H1 (cell line): Measurements from ENCODE around the gene HSD11B1. TPM values are rescaled to one million over a fixed set of nuclear protein-coding genes. Genes with fewer than 3 reads are reported as not detected.

Experiments used
- CTCF ChIA-PET: fragments of 300-600 bp; sonication (Branson Sonifier 250); formaldehyde crosslinking; loops from one replicate; lab custom pipeline; 2021; ENCODE audit not compliant: partially characterized antibody; lab: Charles Lee
- POLR2A ChIA-PET: fragments of 300-600 bp; sonication (Branson Sonifier 250); formaldehyde crosslinking; loops from one replicate; lab custom pipeline; 2021; ENCODE audit warnings: inconsistent platforms; ENCODE audit not compliant: partially characterized antibody; lab: Charles Lee
- DNase-seq, 2 experiments: peaks; one replicate each; pipeline versions ENCODE4 v3.0.0 to v3.0.0-alpha.2; 2010 to 2022; ENCODE audit warnings: low spot score in 2 of 2, low read depth in 1 of 2, mixed read lengths in 1 of 2
- FAIRE-seq: peaks from 2 replicates; lab custom pipeline; 2011; peaks lifted over from hg19 to GRCh38; lab: Jason Lieb, UNC
- H2AFZ ChIP-seq: 2 replicates; pipeline ENCODE4 v1.8.1; 2012; ENCODE audit warnings: low read length, inconsistent platforms
- H2AK5ac ChIP-seq: 2 replicates; pipeline ENCODE4 v1.6.1; 2013; ENCODE audit warnings: low read depth, low read length
- H2BK120ac ChIP-seq: replicated peaks from 2 replicates; pipeline ENCODE3; 2013; ENCODE audit warnings: low read depth, low read length, inconsistent platforms
- H2BK12ac ChIP-seq: 2 replicates; pipeline ENCODE4 v1.6.1; 2013; ENCODE audit warnings: low read depth, low read length
- H2BK15ac ChIP-seq: 2 replicates; pipeline ENCODE4 v1.6.1; 2013; ENCODE audit warnings: low read length
- H2BK20ac ChIP-seq: 2 replicates; pipeline ENCODE4 v1.6.1; 2013; ENCODE audit warnings: low read length
- H2BK5ac ChIP-seq: 2 replicates; pipeline ENCODE4 v1.6.1; 2013; ENCODE audit warnings: low read depth, low read length
- H3K14ac ChIP-seq: 2 replicates; pipeline ENCODE4 v1.6.1; 2013; ENCODE audit warnings: inconsistent platforms; ENCODE audit not compliant: insufficient read length
- H3K18ac ChIP-seq: 2 replicates; pipeline ENCODE4 v1.6.1; 2013; ENCODE audit warnings: low read length; ENCODE audit errors: extremely low read depth
- H3K23ac ChIP-seq: 2 replicates; pipeline ENCODE4 v1.6.1; 2013; ENCODE audit warnings: inconsistent platforms; ENCODE audit not compliant: insufficient read length
- H3K23me2 ChIP-seq: 2 replicates; pipeline ENCODE4 v1.6.1; 2013; ENCODE audit warnings: low read depth, low read length
- H3K27ac ChIP-seq: 2 replicates; pipeline ENCODE4 v1.6.1; 2011; ENCODE audit warnings: low read depth, low read length, inconsistent platforms
- H3K27me3 ChIP-seq, 4 experiments: replicated peaks in 1 of 4; 1 replicate in 1 of 4; 2 replicates in 3 of 4; pipeline versions ENCODE4 v1.6.1 to v1.8.1; 2011 to 2013; ENCODE audit warnings: low read length in 3 of 4, mild to moderate bottlenecking in 3 of 4, inconsistent platforms in 2 of 4, mixed read lengths in 2 of 4, moderate library complexity in 1 of 4; ENCODE audit not compliant: control insufficient read depth in 3 of 4, insufficient read depth in 3 of 4; ENCODE audit errors: extremely low read depth in 1 of 4
- H3K36me3 ChIP-seq, 4 experiments: 2 replicates each; pipeline versions ENCODE4 v1.6.1 to v1.8.1; 2011 to 2013; ENCODE audit warnings: mild to moderate bottlenecking in 4 of 4, low read length in 3 of 4, moderate library complexity in 2 of 4, control low read depth in 1 of 4, inconsistent platforms in 1 of 4; ENCODE audit not compliant: insufficient read depth in 4 of 4, control insufficient read depth in 2 of 4
- H3K4ac ChIP-seq: replicated peaks from 2 replicates; pipeline ENCODE3; 2013; ENCODE audit warnings: low read length, low read depth, mixed read lengths, inconsistent platforms; ENCODE audit not compliant: insufficient read length
- H3K4me1 ChIP-seq, 4 experiments: replicated peaks in 1 of 4; 1 replicate in 1 of 4; 2 replicates in 3 of 4; pipeline versions ENCODE4 v1.6.1 to v1.8.1; 2011 to 2013; ENCODE audit warnings: low read length in 3 of 4, inconsistent platforms in 2 of 4, mixed read lengths in 1 of 4; ENCODE audit not compliant: insufficient read depth in 4 of 4, control insufficient read depth in 3 of 4
- H3K4me2 ChIP-seq, 2 experiments: 2 replicates each; pipeline versions ENCODE4 v1.6.1 to v1.8.1; 2011 to 2013; ENCODE audit warnings: low read depth in 2 of 2, low read length in 2 of 2, control low read depth in 1 of 2, inconsistent platforms in 1 of 2, mild to moderate bottlenecking in 1 of 2; ENCODE audit not compliant: insufficient read depth in 1 of 2
- H3K4me3 ChIP-seq, 4 experiments: fragments of 200-600, 300-600 bp in 1 of 4; sonication (generic), shearing (Covaris generic), sonication (Bioruptor Twin) in 1 of 4; 2 replicates each; pipeline versions ENCODE4 v1.5.1 to v1.8.1; 2011 to 2016; ENCODE audit warnings: low read length in 4 of 4, low read depth in 3 of 4, control low read depth in 2 of 4, inconsistent platforms in 2 of 4, mild to moderate bottlenecking in 2 of 4, mixed read lengths in 1 of 4, moderate library complexity in 1 of 4; ENCODE audit not compliant: insufficient read depth in 2 of 4; ENCODE audit errors: extremely low read depth in 1 of 4
- H3K56ac ChIP-seq: replicated peaks from 2 replicates; pipeline ENCODE3; 2013; ENCODE audit warnings: low read depth, mild to moderate bottlenecking, mixed read lengths, low read length, inconsistent platforms; ENCODE audit not compliant: insufficient read length
- H3K79me1 ChIP-seq: 2 replicates; pipeline ENCODE4 v1.6.1; 2013; ENCODE audit warnings: low read depth, low read length, control low read depth
- H3K79me2 ChIP-seq, 2 experiments: 2 replicates each; pipeline versions ENCODE4 v1.6.1 to v1.8.1; 2012 to 2013; ENCODE audit warnings: low read length in 2 of 2, mild to moderate bottlenecking in 2 of 2, inconsistent platforms in 1 of 2; ENCODE audit not compliant: insufficient read depth in 2 of 2, control insufficient read depth in 1 of 2
- H3K9ac ChIP-seq, 4 experiments: replicated peaks in 1 of 4; 1 replicate in 1 of 4; 2 replicates in 3 of 4; pipeline versions ENCODE4 v1.6.1 to v1.8.1; 2011 to 2013; ENCODE audit warnings: low read depth in 3 of 4, low read length in 3 of 4, control low read depth in 2 of 4, mild to moderate bottlenecking in 2 of 4, moderate library complexity in 2 of 4, inconsistent platforms in 1 of 4; ENCODE audit errors: extremely low read depth in 1 of 4
- H3K9me3 ChIP-seq, 2 experiments: 2 replicates each; pipeline versions ENCODE4 v1.6.1 to v1.8.1; 2012 to 2013; ENCODE audit warnings: mild to moderate bottlenecking in 2 of 2, moderate library complexity in 2 of 2, control low read depth in 1 of 2, inconsistent platforms in 1 of 2, low read depth in 1 of 2, low read length in 1 of 2, mixed read lengths in 1 of 2; ENCODE audit not compliant: insufficient read depth in 2 of 2
- H4K20me1 ChIP-seq, 2 experiments: replicated peaks in 1 of 2; 2 replicates each; pipeline versions ENCODE3 to v1.8.1; 2011 to 2013; ENCODE audit warnings: inconsistent platforms in 2 of 2, low read length in 2 of 2, mild to moderate bottlenecking in 1 of 2; ENCODE audit not compliant: insufficient read depth in 2 of 2, control insufficient read depth in 1 of 2
- H4K5ac ChIP-seq: 2 replicates; pipeline ENCODE4 v1.6.1; 2013; ENCODE audit warnings: low read length, low read depth, mixed read lengths, inconsistent platforms; ENCODE audit not compliant: insufficient read length
- H4K8ac ChIP-seq: 2 replicates; pipeline ENCODE4 v1.8.0; 2013; ENCODE audit warnings: mild to moderate bottlenecking, moderate library complexity, low read length, inconsistent platforms; ENCODE audit not compliant: insufficient read depth; ENCODE audit errors: extremely low read depth
- H4K91ac ChIP-seq: replicated peaks from 2 replicates; pipeline ENCODE3; 2013; ENCODE audit warnings: low read length, mixed read lengths, inconsistent platforms; ENCODE audit not compliant: insufficient read length
- KDM1A ChIP-seq: fragments of 200-600, 300-600 bp; sonication (generic); IDR thresholded peaks from 2 replicates; pipeline ENCODE4 v1.7.1; 2016; ENCODE audit warnings: mild to moderate bottlenecking, low read length, borderline replicate concordance
- SIN3A ChIP-seq, 2 experiments: IDR thresholded peaks in 1 of 2; conservative IDR thresholded peaks in 1 of 2; 2 replicates each; pipeline ENCODE4 v1.6.1; 2011 to 2012; ENCODE audit warnings: low read length in 2 of 2, improper control_type of control experiment in 1 of 2, low read depth in 1 of 2, mild to moderate bottlenecking in 1 of 2
- WGBS, 2 experiments: shearing (Covaris generic) in 1 of 2; methylation state at CpG; one replicate each; pipeline versions ENCODE4 v1.1.6 to v1.1.7; 2013 to 2015; ENCODE audit warnings: low lambda C conversion rate in 2 of 2, mixed read lengths in 2 of 2, inconsistent platforms in 1 of 2, low coverage in 1 of 2, missing lambda C conversion rate in 1 of 2; ENCODE audit not compliant: insufficient replicate concordance in 2 of 2, insufficient coverage in 1 of 2, insufficient read length in 1 of 2; ENCODE audit errors: extremely low coverage in 1 of 2, missing lambda C conversion rate in 1 of 2; 5-methylcytosine and 5-hydroxymethylcytosine counted together
- polyA plus RNA-seq, 7 experiments: library from polyadenylated mRNA; depleted of rRNA in 3 of 7; stranded (reverse) in 5 of 7; unstranded in 2 of 7; fragments of >200 nt in 5 of 7; fragments of 200-250 nt in 2 of 7; gene quantifications; 1 replicate in 5 of 7; 2 replicates in 1 of 7; 4 replicates in 1 of 7; pipeline versions ENCODE4 v1.2.1 to v1.2.3, GENCODE V29; 2011 to 2013; ENCODE audit warnings: missing spikeins in 2 of 7, mixed read lengths in 2 of 7
- total RNA-seq: library from RNA; stranded (reverse); fragmentation: NEBNext Ultra II Directional; extraction: Animal tissue kit (Norgen Biotek cat#: 25700); gene quantifications from 2 replicates; pipeline ENCODE4 v1.2.1, GENCODE V29; 2021

HSD11B1 gene
- total and polyA plus RNA-seq, 2 of the 8 experiments (the other 6 are each of a cell fraction or from before 2014, with no cell fraction given): not detected

GRCh38 chr1:209661071-209661470 lies 43.6 kb upstream of the HSD11B1 start:
- H2BK15ac ChIP-seq: no peak overlapping the region
- POLR2A ChIA-PET: no interaction called here
- no peak overlapping the region for H4K91ac ChIP-seq
- FAIRE-seq: no peak
- H4K20me1 ChIP-seq: no peaks in the 10 kb centered on the region
- no peak overlapping the region for H3K4me2 ChIP-seq
- H3K79me2 ChIP-seq: no peaks in the 10 kb centered on the region
- H2BK20ac ChIP-seq: no peak overlapping the region
- H2BK12ac ChIP-seq: no peak overlapping the region
- H3K56ac ChIP-seq: no peak overlapping the region
- no peak overlapping the region for H2AFZ ChIP-seq
- H3K18ac ChIP-seq: no peak overlapping the region
- no peaks in the 10 kb centered on the region for H3K79me1 ChIP-seq
- no peaks in the 10 kb centered on the region for H3K9me3 ChIP-seq
- no peak for TF ChIP-seq SIN3A (conservative IDR thresholded peaks at IDR 0.05 in 1 of 2, IDR thresholded peaks at IDR 0.05 in 1 of 2; ENCODE audit: low read depth in 1 of 2, low read length in 2 of 2)
- TF ChIP-seq KDM1A: no peak
- H4K8ac ChIP-seq: no peak overlapping the region
- H3K14ac ChIP-seq: no peak overlapping the region
- H3K27me3 ChIP-seq: 0 out of 7 replicates have a peak, but pooled peaks cover 0 to 2% (median 0%) of the 10 kb centered on the region in 4 experiments
- H3K4me1 ChIP-seq: peaks cover 0 to 3% (median 0%) of the 10 kb centered on the region in 4 experiments; a peak in 2 of 7 replicates
- H3K23me2 ChIP-seq: no peaks in the 10 kb centered on the region
- no peak overlapping the region for H2BK120ac ChIP-seq
- no peak overlapping the region for H3K23ac ChIP-seq
- H3K36me3 ChIP-seq: no peaks in the 10 kb centered on the region
- DNase-seq: no peak
- 90% methylated on average over 1 of the region's 1 CpG; no CpG with 5 or more reads in 1 of the 2 experiments for WGBS, 2 experiments
- no peak overlapping the region for H3K4ac ChIP-seq
- CTCF ChIA-PET: interaction anchor here (0.9 to 2.3 kb wide), 5 partner anchors 9 to 84 kb away, joined by 3 to 7 read pairs (median 3); partner anchors contain the start of genes G0S2 and LAMB3
- H2AK5ac ChIP-seq: no peak overlapping the region
- H3K27ac ChIP-seq: no peak overlapping the region
- no peak overlapping the region for H2BK5ac ChIP-seq
- H4K5ac ChIP-seq: no peak overlapping the region
- no peak overlapping the region for H3K9ac ChIP-seq
- H3K4me3 ChIP-seq: no peak overlapping the region
